GM21515 (cell line): ENCODE data around the gene TBC1D2.

Experiments used
- ATAC-seq: cut with Tn5 transposase; IDR thresholded peaks from one replicate; pipeline ENCODE4 v1.9.1; 2021; ENCODE audit not compliant: unreplicated experiment

Gene TBC1D2

GRCh38 chr9:98172604-98173003 lies 82.8 kb downstream of the TBC1D2 start:
- no peak for ATAC-seq

GRCh38 chr9:98171176-98171925 lies 84.1 kb downstream of the TBC1D2 start:
- no peak for ATAC-seq

GRCh38 chr9:98168941-98169488 lies 86.4 kb downstream of the TBC1D2 start:
- ATAC-seq = peak; percentile 99

- ATAC-seq = no peak
These were observed 87.2 kb downstream of the TBC1D2 start for GRCh38 chr9:98168153-98168780.

- ATAC-seq = no peak
These were observed 90.5 kb downstream of the TBC1D2 start for GRCh38 chr9:98164912-98165311.

- no peak for ATAC-seq
These were observed 92.8 kb downstream of the TBC1D2 start for GRCh38 chr9:98162613-98163012.

GRCh38 chr9:98161851-98162250 lies 93.6 kb downstream of the TBC1D2 start:
- no peak for ATAC-seq

GRCh38 chr9:98159790-98160189 lies 95.7 kb downstream of the TBC1D2 start:
- ATAC-seq = no peak

GRCh38 chr9:98159301-98159700 lies 96.1 kb downstream of the TBC1D2 start:
- ATAC-seq = no peak

- no peak for ATAC-seq
These were observed 97.2 kb downstream of the TBC1D2 start for GRCh38 chr9:98158071-98158831.

GRCh38 chr9:98157372-98157771 lies 98.1 kb downstream of the TBC1D2 start:
- ATAC-seq = no peak

- ATAC-seq = no peak
These were observed 100.8 kb downstream of the TBC1D2 start for GRCh38 chr9:98154678-98155077.

GRCh38 chr9:98152526-98152925 lies 102.9 kb downstream of the TBC1D2 start:
- ATAC-seq = no peak

- ATAC-seq = no peak
These were observed 104.7 kb downstream of the TBC1D2 start for GRCh38 chr9:98150721-98151120.

GRCh38 chr9:98150164-98150563 lies 105.3 kb downstream of the TBC1D2 start:
- no peak for ATAC-seq

- no peak for ATAC-seq
These were observed 106.0 kb downstream of the TBC1D2 start for GRCh38 chr9:98149422-98149821.
